GM18508 (cell line): Measurements from ENCODE around the gene GSE1.

Source experiments
- ATAC-seq: cut with Tn5 transposase; IDR thresholded peaks from one replicate; pipeline ENCODE4 v1.9.1; 2021; ENCODE audit warnings: moderate number of reproducible peaks; ENCODE audit not compliant: insufficient read depth, unreplicated experiment

GSE1 gene

DNA sequence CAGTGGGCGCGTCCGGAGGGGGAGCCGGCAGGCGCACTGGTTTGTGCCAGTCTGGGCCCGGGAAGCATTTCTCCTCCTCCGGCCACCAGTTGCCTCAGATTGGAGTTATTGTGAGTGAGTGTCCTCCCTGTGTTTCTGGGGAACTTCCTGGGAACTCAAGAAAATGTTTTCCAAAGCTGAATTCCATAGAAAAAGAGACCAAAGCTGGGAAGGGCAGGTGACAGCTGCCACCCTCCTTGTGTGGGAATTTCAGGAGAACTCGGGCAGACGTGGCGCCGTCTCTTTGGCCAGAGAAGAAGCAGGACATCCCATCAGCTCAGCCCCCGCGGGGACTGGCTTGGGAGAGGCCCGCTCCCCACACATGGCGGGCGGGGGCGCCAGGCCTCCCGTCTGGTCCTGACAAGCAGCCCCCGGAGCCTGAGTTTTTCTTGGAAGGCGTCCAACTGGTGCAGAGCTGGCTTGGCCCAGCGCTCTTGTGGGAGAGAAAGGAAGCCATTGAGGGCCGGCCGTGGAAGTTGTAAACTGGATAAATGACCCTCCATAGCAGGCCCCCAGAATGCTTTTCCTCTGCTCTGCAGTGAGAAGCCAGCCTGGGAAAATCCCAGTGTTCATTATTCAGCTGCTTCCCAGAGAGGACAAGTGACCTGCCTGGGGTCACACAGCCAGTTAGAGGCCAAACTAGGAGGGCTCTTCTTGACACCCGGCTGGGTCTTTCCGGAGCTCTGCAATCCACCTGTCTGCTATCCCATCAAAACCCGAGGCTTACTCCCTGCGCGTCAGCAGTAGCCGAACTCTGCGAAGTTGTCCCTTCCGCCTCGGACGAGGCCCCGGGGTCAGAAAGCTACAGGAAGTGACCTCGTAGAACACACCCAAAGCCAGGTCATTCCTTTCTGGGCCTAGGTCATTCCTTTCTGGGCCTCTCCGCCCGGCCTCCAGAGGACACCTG is 39.2 kb upstream of the GSE1 start:
- no peak for ATAC-seq

- ATAC-seq = no peak
Observed at GRCh38 chr16:85574672-85575475, 38.2 kb upstream of the GSE1 start.

- no peak for ATAC-seq
Observed at GRCh38 chr16:85575920-85576319, 37.2 kb upstream of the GSE1 start.

DNA sequence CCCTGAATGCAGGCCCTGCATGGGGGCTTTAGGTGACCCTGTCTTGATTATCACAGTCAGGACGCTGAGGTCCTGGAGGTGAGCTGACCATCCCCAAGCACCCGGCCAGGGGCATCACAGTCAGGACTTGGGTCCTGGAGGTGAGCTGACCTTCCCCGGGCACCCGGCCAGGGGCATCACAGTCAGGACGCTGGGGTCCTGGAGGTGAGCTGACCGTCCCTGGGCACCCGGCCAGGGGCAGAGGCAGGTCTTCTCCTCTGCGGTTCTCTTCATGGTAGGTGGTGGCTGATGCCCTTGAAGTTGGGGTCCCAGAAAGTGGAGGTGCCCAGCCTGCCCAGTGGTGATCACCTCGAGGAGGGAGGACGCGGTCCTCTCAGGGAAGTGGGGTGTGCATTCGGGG is 36.2 kb upstream of the GSE1 start:
- ATAC-seq = no peak

GRCh38 chr16:85577899-85578598 is 35.1 kb upstream of the GSE1 start:
- no peak for ATAC-seq

- no peak for ATAC-seq
Observed at GRCh38 chr16:85578599-85578948, 34.5 kb upstream of the GSE1 start.

DNA sequence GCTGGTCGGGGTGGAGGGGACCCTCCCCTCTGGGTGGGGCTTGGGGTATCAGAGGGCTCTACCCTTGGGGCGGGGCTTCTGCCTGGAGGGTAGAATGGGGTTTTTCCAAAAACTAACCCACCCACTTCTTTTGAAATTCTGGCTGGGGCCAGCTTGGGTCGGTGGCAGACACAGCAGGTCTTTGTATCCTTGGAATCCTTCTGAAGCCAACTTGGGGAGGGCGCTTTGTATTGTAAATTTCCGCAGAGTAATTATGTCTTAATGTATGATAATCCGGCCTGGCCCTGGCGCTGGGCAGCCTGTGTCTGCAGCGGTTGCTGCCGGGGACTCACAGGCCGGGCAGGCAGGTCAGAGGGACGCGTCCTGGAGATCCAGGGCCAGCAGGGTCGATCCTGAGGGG is 33.9 kb upstream of the GSE1 start:
- ATAC-seq = no peak

GRCh38 chr16:85579923-85580580 is 33.1 kb upstream of the GSE1 start:
- ATAC-seq = no peak

GRCh38 chr16:85580684-85581083 is 32.4 kb upstream of the GSE1 start:
- ATAC-seq = no peak

DNA sequence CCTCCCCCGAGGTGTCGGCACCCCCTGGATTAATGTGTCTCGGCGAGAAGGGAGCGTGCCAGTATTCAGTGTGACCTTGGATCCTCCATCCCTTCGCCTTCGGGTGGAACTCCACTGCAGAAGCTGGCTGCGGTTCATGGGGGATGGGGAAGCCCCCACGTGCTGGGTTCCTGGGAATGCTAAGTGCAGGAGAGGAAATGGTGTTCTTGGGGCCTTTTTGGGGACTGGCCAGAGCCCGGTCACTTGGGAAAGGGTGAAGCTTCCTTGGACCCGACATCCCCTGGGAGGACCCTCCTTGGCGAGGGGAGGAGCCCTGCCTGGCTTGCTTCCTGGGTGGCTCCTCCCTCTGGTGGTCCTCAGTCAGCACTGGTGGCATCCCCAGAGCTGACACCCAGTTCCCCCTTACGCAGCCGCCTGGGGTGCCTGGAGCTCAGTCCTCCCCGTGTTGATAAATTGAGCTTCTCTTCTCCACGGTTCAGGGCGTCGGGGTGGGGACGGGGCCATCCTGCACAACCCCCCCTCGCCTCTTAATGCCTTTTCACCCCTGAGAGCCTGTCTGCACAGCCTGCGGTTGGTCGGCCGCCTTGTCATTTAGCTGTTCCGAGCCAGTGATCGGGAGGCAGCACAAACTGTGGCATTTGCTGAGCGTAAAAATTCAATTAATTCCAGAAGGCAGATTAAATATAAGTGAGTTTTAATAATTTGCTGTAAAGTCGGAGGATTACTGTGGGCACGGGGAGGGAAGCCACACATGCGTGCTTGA is 30.7 kb upstream of the GSE1 start:
- no peak for ATAC-seq

GRCh38 chr16:85583491-85584181 is 29.5 kb upstream of the GSE1 start:
- ATAC-seq = no peak

GRCh38 chr16:85584267-85584666 is 28.9 kb upstream of the GSE1 start:
- ATAC-seq = no peak

- ATAC-seq = no peak
Observed at GRCh38 chr16:85584819-85585282, 28.3 kb upstream of the GSE1 start.

GRCh38 chr16:85585711-85586110 is 27.4 kb upstream of the GSE1 start:
- ATAC-seq = no peak

GRCh38 chr16:85586380-85587104 is 26.6 kb upstream of the GSE1 start:
- no peak for ATAC-seq

DNA sequence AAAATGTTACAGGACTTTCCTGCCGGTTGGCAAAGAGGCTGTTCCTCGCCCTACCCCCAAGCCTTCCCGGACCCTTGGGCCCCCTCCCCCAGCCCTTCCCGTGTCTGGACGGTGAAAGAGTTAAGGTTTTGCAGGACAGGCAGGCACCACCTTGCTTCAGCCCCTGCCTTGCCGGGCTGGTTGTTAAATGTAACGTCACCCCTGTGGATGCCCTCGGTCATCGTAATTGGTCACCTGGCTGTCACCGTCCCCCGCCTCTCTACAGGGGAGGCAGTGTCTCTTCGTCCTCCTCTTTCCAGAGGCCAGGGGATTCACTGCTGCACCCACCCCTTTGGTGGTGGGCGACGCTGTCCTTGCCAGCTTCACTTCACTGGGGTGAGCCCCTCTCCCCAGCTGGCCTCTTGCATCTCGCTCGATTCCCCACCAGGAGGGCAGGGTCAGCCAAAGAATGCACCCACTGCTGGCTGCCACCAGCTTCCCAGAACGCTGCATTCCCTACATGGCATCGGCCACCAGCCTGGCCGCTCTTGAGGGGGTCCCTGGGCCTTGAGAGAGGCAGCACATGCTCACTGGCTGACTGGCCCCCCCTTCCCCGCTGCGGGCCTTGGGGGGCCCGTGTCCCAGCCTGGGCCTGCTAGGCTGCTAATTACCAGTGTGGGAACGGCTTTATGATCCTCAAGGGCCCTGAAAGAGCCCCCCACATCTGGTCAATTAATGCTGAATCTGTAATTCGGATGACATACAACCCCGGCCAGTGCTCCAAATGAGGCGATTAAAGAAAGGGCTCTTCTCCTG is 25.2 kb upstream of the GSE1 start:
- no peak for ATAC-seq
